ENCODE measurements around the gene WWOX.

- TF ChIP-seq CTCF (IDR thresholded peaks at IDR 0.05; ENCODE audit: poor library complexity, severe bottlenecking) (no peak), EZH2 (IDR thresholded peaks at IDR 0.05; ENCODE audit: borderline replicate concordance, insufficient read depth, low read length, poor library complexity, severe bottlenecking) (no peak), TAF1 (IDR thresholded peaks at IDR 0.05; ENCODE audit: low read depth) (no peak)
Measured at GRCh38 chr16:78524066-78524595, 424.7 kb downstream of the WWOX start.

Data from neural cell (in vitro differentiated cells).